ENCODE measurements around the gene ASCL2.
"Not testable (repeated sequence)": the region's sequence is repeated elsewhere in the genome, so short reads cannot be mapped to it uniquely, and the experiment has no call there.

ASCL2 gene

GRCh38 chr11:2296913-2297622 lies 26.7 kb upstream of the ASCL2 start:
- no peak for DNase-seq

GRCh38 chr11:2295971-2296912 lies 25.9 kb upstream of the ASCL2 start:
- no peak for DNase-seq

GRCh38 chr11:2294926-2295290 lies 24.5 kb upstream of the ASCL2 start:
- no peak for DNase-seq

GRCh38 chr11:2293984-2294925 lies 23.9 kb upstream of the ASCL2 start:
- no peak for DNase-seq

GRCh38 chr11:2293531-2293971 lies 23.2 kb upstream of the ASCL2 start:
- DNase-seq: no peak

GRCh38 chr11:2290351-2290841 lies 20.0 kb upstream of the ASCL2 start:
- DNase-seq: no peak

- DNase-seq: no peak
Observed at GRCh38 chr11:2289859-2290258, 19.5 kb upstream of the ASCL2 start.

- no peak for DNase-seq
Observed at GRCh38 chr11:2289350-2289749, 19.0 kb upstream of the ASCL2 start.

GRCh38 chr11:2287091-2287490 lies 16.7 kb upstream of the ASCL2 start:
- no peak for DNase-seq

- DNase-seq: not testable (repeated sequence)
Observed at GRCh38 chr11:2286350-2286749, 16.0 kb upstream of the ASCL2 start.

- DNase-seq: no peak
Observed at GRCh38 chr11:2280208-2280607, 9.8 kb upstream of the ASCL2 start.

GRCh38 chr11:2277933-2278523 lies 7.6 kb upstream of the ASCL2 start:
- DNase-seq: no peak

GRCh38 chr11:2277008-2277346 lies 6.6 kb upstream of the ASCL2 start:
- no peak for DNase-seq

- no peak for DNase-seq
Observed at GRCh38 chr11:2276280-2277007, 6.1 kb upstream of the ASCL2 start.

- no peak for DNase-seq
Observed at GRCh38 chr11:2275334-2276279, 5.2 kb upstream of the ASCL2 start.

- no peak for DNase-seq
Observed at GRCh38 chr11:2273771-2274170, 3.4 kb upstream of the ASCL2 start.

- no peak for DNase-seq
Observed at GRCh38 chr11:2273311-2273710, 2.9 kb upstream of the ASCL2 start.

- DNase-seq: no peak
Observed at GRCh38 chr11:2272946-2273280, 2.5 kb upstream of the ASCL2 start.

- DNase-seq: no peak
Observed at GRCh38 chr11:2272228-2272945, 2.0 kb upstream of the ASCL2 start.
